ENCODE measurements around the gene KIF18A. TPM values are rescaled to one million over a fixed set of nuclear protein-coding genes. Genes with fewer than 3 reads are reported as not detected.

Gene KIF18A
- total and polyA plus RNA-seq, 9 of the 15 experiments (the other 6 are each of a cell fraction or from before 2014, with no cell fraction given), result 15.1 to 36.1 (median 24.3) TPM

DNA sequence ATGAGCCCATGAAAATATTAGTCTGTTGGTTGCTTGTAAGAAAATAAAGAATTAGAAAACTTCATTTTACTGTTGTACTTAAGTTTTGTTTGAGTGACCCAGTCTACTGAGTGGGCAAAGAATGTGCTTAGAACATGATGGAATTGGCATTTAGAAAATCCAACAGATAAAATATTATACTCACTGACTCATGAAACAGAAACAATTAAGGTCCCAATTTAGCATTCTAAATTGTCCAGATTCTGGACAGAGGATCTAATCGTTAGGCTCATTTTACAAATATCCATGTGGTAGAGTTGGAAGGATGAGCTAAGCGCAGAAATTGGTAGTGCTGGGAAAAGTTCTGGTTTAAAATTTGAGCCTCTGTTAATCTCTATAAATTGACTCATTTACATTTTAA, 45.6 kb upstream of the KIF18A start:
- POLR2A ChIA-PET, result no interaction called here
- intact Hi-C loops (cut with micrococcal nuclease), result no loop called here
- BruUV-seq (replicated peaks), result no TSS peak
- H3K4me1 ChIP-seq (replicated peaks in 1 of 2; ENCODE audit: control insufficient read depth in 2 of 2, insufficient read depth in 2 of 2, low read length in 2 of 2), result no peaks in the 10 kb centered on the region
- TF ChIP-seq NUFIP1 (IDR thresholded peaks at IDR 0.05; ENCODE audit: partially characterized antibody), result no peak
- TF ChIP-seq FUS (optimal IDR thresholded peaks at IDR 0.05; ENCODE audit: low read depth, low read length), result no peak
- no peak for TF ChIP-seq ZNF408 (CRISPR knock-in tag; IDR thresholded peaks at IDR 0.05; ENCODE audit: low read depth)
- no peak for TF ChIP-seq SMAD3 (CRISPR knock-in tag; conservative IDR thresholded peaks at IDR 0.05)
- no peak overlapping the region for H3K4me3 ChIP-seq
- CTCF ChIA-PET (ENCODE audit: low intra/inter-chr PET ratio), result no interaction called here
- ATAC-seq, result no peak
- H3K27me3 ChIP-seq (ENCODE audit: control insufficient read depth in 2 of 2, insufficient read depth in 2 of 2, low read length in 2 of 2), result no peaks in the 10 kb centered on the region
- no peak overlapping the region for H3K27ac ChIP-seq (ENCODE audit: extremely low read depth, low read depth, low read length)
- H3K9me3 ChIP-seq (replicated peaks; ENCODE audit: control insufficient read depth, insufficient read depth, low read depth, low read length), result no peaks in the 10 kb centered on the region
- H3K9ac ChIP-seq (ENCODE audit: insufficient read depth in 1 of 2, low read depth in 2 of 2, low read length in 2 of 2), result no peak overlapping the region
- no peaks in the 10 kb centered on the region for H3K9me1 ChIP-seq (ENCODE audit: control insufficient read depth, insufficient read depth, low read length)
- DNase-seq (ENCODE audit: extremely low read depth in 1 of 4, low spot score in 3 of 4), result no peak
- H2AFZ ChIP-seq (ENCODE audit: low read depth, low read length), result no peak overlapping the region
- H4K20me1 ChIP-seq (replicated peaks; ENCODE audit: control insufficient read depth, insufficient read depth, low read length), result no peaks in the 10 kb centered on the region
- in situ Hi-C loops (cut with MboI), result no loop called here
- no peaks in the 10 kb centered on the region for H3K79me2 ChIP-seq (ENCODE audit: control insufficient read depth, insufficient read depth, low read length)
- no peak for FAIRE-seq
- 98% methylated on average over 2 of the region's 2 CpGs for WGBS (ENCODE audit: insufficient coverage, low coverage, missing lambda C conversion rate)
- peaks cover 16% of the 10 kb centered on the region; the same call in 1 of the 3 replicates for H3K36me3 ChIP-seq (ENCODE audit: control insufficient read depth, insufficient read depth, low read length)
- H3K4me2 ChIP-seq (ENCODE audit: insufficient read depth, low read length), result no peak overlapping the region

GRCh38 chr11:28152743-28153142, 44.8 kb upstream of the KIF18A start:
- Histone ChIP-seq H3K27me3 (ENCODE audit: control insufficient read depth in 2 of 2, insufficient read depth in 2 of 2, low read length in 2 of 2) (no peaks in the 10 kb centered on the region), H3K36me3 (ENCODE audit: control insufficient read depth, insufficient read depth, low read length) (peaks cover 9% of the 10 kb centered on the region; the same call in 1 of the 3 replicates), H2AFZ (ENCODE audit: low read depth, low read length) (no peak overlapping the region), H3K79me2 (ENCODE audit: control insufficient read depth, insufficient read depth, low read length) (no peaks in the 10 kb centered on the region), H3K27ac (ENCODE audit: extremely low read depth, low read depth, low read length) (no peak overlapping the region), H3K4me2 (ENCODE audit: insufficient read depth, low read length) (no peak overlapping the region), H3K9me1 (ENCODE audit: control insufficient read depth, insufficient read depth, low read length) (no peaks in the 10 kb centered on the region), H3K9me3 (replicated peaks; ENCODE audit: control insufficient read depth, insufficient read depth, low read depth, low read length) (no peaks in the 10 kb centered on the region), H4K20me1 (replicated peaks; ENCODE audit: control insufficient read depth, insufficient read depth, low read length) (no peaks in the 10 kb centered on the region), H3K4me1 (replicated peaks in 1 of 2; ENCODE audit: control insufficient read depth in 2 of 2, insufficient read depth in 2 of 2, low read length in 2 of 2) (no peaks in the 10 kb centered on the region), H3K4me3 (no peak overlapping the region), H3K9ac (ENCODE audit: insufficient read depth in 1 of 2, low read depth in 2 of 2, low read length in 2 of 2) (no peak overlapping the region)
- FAIRE-seq (no peak), DNase-seq (ENCODE audit: extremely low read depth in 1 of 4, low spot score in 3 of 4) (peak in 1 of 4 experiments; percentile 40), ATAC-seq (peak; percentile 43)
- ChIA-PET CTCF (ENCODE audit: low intra/inter-chr PET ratio) (no interaction called here), POLR2A (no interaction called here)
- in situ Hi-C loops (cut with MboI) (no loop called here), intact Hi-C loops (cut with micrococcal nuclease) (no loop called here)
- WGBS (ENCODE audit: insufficient coverage, low coverage, missing lambda C conversion rate), result 4% methylated on average over 2 of the region's 2 CpGs
- no TSS peak for BruUV-seq (replicated peaks)
- TF ChIP-seq WHSC1 (IDR thresholded peaks at IDR 0.05; ENCODE audit: low read length), result no peak
- peak; percentile 80 for TF ChIP-seq RFX1 (IDR thresholded peaks at IDR 0.05)
- TF ChIP-seq ZNF740 (CRISPR knock-in tag; IDR thresholded peaks at IDR 0.05), result no peak
- no peak for TF ChIP-seq ZNF740 (tag; IDR thresholded peaks at IDR 0.05)
- TF ChIP-seq PCBP1 (IDR thresholded peaks at IDR 0.05; ENCODE audit: low read depth, low read length, poor library complexity, severe bottlenecking), result no peak
- no peak for TF ChIP-seq PATZ1 (CRISPR knock-in tag; IDR thresholded peaks at IDR 0.05; ENCODE audit: borderline replicate concordance)
- no peak for TF ChIP-seq CREB3L1 (IDR thresholded peaks at IDR 0.05; ENCODE audit: borderline replicate concordance, low read depth)

Measured in K562 (cell line).